CD4-positive, alpha-beta T cell treated with Interleukin-4 for 4 hours (primary cell): ENCODE results near the gene ATP10A.

Experiments used
- DNase-seq: peaks from one replicate; pipeline ENCODE4 v3.0.0-alpha.2; 2020

The ATP10A gene

GRCh38 chr15:25715536-25716413 lies 147.4 kb downstream of the ATP10A start:
- DNase-seq = no peak

DNA sequence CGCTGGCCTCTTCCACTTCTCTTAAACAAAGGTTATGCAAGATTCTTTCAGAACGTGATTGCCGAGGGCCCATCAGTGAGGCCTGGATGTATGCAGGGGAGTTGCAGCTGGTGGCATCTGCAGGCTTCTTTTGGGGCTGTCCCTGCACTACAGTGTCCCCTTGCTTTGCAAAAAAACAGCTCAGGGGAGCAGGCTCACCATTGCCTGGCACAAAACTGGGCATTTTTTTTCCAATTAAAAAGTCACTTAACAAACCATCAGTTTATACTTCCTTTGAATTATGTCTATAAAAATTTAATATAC lies 148.6 kb downstream of the ATP10A start:
- DNase-seq = no peak

DNA sequence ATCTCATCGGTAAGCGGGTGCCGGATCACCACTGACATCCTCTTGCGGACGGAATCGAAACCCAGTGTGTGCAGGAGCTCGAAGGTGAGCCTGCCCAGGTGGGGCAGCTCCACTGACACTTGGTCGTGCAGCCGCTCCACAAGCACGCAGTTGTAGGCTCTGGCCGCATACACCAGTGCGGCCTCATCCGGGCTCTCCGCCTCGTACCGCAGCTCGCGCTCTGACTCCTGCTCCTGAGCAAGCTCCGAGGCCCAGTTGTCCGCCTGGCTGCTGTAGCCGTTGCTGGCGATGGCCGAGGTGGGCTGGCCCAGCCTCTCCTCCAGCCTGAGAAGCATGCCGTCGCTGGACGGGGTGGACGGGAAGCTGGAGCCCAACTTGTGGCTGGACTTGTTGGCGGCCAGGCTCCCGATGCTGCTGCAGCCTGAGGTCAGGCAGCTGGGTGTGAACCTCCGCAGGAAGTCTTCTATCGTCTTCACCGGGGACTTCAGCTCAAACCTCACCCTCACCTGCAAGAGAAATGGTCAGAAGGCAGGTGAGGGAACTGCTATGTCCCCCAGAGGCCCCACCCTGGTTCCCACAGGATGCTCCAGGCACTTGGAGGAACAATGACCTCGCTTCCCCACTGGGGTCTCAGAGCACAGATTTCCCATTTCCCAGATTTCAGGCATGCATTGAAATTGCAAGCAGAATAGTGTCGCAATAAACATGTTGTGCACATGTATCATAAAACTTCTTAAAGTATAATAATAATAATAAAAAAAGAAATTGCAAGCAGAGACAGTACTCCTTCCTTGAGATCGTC lies 149.2 kb downstream of the ATP10A start:
- DNase-seq = no peak

DNA sequence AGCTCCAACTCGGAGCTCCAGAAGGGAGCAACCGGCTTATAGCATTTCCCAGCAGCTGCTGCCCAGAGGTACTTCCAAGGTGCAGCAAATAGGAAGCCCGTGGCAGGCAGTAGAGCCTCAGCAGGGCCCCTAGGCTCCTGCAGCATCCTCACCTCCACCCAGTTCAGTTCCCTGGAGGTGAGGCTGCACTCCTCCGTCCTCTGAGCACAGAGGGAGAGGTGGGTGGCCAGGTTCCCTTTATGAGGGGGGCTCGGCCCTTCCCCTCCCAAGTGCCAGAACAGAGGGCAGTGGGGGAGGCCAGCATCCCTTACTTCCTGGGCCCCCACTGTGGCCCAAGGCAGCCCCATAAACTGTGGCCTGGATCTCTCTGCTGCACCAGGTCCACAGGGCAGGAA lies 150.2 kb downstream of the ATP10A start:
- no peak for DNase-seq

- DNase-seq = no peak
These were observed 150.8 kb downstream of the ATP10A start for GRCh38 chr15:25712192-25712960.

DNA sequence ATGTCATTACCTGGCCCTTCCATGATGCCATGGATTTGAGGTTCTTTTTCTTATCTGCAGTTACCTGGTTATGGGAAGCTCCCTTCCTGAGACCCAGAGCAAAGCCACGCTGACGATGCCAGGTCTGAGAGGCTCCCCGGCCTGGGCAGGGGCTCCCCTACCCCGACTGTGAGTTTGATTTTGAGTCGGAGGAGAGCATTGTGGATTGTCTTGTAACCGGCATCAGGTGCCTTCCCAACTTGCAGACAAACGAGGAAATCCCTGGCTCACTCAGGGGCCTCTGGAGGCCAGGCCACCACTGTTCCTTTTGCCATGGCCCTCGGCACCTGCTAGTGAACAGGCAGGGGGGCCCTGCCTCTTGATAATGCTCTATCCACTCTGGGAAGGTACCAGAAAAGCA lies 151.4 kb downstream of the ATP10A start:
- no peak for DNase-seq

DNA sequence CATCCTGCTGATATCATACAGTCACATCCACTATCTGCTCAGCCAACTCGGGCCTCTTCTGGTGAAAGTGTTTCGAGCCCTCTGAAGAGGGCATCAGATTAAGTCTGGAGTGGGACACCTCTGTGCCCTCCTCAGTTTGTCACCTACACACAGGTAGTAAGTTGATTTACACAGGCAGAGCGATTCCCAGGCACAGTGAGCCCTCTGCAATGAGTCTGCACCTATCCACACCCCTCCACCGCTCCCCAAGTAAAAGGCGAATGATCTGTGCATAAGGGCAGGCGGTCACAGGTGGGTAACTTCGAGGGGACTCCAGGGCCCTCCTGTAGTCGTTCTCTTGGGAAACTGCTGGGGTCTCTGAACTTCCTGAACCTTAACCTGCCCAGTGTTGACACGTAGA lies 152.0 kb downstream of the ATP10A start:
- no peak for DNase-seq

GRCh38 chr15:25710184-25710583 lies 152.9 kb downstream of the ATP10A start:
- DNase-seq = peak; percentile 2

DNA sequence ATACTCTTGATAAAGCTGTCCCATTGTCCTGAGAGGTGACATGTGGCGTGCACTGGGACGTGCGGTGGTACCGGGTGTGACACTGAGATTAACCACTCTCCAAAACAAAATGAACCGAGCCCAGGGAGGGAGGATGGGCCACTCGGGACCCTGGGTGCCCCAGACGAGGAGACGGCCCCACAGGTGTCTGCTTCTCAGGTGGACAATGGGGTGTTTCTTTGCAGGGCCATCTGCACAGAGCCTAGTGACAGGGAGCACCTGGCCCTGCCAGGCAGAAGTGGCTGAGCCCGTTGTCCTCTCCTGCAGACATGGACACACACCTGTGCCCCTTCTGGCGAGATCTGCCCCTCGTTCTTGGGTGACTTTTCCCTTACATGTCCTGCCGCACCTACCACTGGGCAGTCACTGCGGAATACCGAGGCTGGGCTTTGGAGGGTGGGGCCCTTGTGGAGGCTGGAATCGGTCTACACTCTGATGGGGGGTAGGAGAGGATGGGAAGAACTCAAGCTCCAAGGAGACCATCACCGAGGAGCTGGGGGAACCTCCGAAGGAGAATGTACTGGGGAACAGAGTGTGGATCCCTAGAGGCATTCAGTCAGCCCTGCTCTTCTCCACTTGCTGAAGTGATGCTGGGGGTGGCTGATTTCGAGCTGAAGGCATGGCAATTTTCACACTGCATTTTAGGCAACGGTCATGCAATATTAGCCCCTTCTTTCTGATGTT lies 153.5 kb downstream of the ATP10A start:
- DNase-seq = no peak

- DNase-seq = no peak
These were observed 154.7 kb downstream of the ATP10A start for GRCh38 chr15:25708391-25708790.

DNA sequence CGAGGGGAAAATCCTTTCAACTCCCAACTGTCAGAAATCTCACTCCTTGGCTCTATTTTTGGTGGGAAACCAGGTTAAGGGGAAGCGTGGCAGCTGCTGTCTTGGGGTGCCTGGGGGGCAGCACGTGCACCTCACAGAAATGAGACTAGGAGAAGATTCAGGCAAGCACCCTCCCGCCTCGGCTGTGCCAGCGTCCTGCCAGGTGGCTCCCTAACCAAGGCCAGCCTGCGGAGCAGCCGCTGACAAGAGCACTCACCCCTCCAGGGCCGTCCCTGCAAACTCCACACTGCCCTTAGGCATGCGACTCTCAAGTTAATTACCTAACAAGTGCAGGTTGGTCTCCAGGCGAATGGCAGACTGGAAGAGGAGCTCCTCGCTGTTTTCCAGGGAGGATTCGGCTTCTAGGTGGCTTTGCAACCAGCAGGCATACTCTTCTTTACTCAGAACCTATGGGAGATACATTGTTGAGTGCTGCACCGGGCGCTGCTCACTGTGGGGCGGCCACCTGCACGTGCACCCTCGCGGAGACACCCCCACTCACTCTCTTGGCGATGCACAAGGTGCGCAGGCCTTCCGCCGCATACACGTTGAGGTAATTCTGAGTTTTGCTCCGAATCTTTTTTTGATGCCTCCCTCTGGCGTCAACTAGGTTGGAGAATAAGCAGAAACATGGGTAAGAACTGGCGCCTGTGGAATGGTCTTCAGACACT lies 155.3 kb downstream of the ATP10A start:
- no peak for DNase-seq

DNA sequence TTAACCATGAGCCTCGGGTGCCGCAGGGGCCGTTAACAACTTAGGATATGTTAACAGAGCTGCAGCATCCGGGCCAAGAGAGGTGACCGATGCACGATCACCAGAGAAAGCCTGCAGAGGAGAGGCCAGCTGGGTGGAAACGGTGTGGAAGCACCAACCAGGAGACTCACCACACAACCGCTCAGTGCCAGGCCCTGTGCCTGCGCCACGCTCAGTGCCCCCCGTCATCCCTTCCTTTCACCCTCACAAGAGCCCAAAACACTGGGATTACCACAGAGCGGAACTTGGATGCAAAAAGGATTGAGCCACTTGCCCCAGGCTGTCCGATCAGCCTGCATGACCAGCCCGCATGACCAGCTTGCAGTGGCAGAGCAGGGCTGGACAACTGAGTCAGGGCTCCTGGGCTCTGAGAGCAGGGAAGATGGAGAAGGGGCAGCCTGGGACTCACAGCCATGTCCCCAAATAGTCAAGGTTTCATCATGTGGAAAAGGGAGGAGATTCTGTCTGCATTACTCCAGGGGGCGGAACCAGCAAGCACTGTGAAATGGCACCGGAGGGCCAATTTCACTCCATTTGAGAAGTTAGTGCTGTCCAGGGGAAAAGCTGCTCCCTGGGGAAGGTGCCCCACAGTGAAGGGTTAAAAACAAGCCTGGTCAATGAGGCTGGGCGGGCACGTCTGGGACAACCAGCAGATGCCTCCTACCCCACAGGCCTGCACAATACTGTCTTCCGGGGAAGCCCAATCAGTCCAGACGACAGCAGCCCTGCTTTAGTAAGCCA lies 156.8 kb downstream of the ATP10A start:
- DNase-seq = no peak

DNA sequence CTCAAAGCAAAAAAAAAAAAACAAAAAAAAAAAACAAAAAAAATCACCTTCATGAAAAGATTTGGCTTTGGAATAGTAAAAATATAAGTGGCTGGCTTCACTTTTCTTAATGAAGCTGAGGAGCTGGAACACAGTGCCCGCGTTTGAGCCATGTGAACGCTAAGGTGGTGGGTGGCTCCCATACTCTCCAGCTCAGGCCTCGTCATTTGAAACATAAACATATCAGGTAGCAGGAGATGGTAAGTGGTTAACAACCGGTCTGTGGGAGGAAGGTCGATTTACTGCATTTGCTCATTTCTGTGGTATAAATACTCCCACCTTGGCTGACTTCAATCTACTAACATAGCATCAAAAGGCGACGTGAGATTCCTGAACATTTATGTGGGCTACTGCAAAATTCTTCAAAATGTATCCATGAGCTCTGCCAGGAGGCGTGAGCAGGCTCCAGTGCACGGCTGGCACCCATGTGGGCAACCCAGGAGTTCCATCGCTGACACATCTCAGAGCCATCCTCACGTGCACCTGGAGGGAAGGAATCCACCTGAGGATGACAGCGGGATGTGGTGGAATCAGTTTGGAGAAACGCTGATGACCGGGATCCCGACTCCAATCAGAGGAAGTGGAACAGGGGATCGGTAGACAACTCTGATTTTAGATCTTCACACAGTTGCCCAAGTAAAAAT lies 157.6 kb downstream of the ATP10A start:
- DNase-seq = no peak

DNA sequence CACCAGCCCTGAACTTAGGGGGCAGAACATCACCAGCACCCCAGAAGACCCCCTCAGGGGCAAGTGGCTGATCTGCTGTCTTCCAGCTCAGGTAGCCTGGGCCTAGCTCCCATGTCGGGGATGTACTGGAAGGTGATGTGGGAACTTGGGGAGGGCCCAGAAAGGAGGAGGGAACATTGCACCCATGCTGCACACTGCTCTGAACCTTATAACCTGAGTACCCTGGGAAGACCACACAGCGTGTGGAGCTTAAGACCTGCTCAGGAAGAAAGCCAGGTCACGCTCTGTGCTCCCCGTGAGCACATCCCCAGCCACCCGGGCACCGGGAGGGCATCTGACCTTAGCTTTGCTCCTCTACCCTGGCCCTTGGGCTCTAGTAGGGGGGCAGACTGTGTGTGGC lies 159.4 kb downstream of the ATP10A start:
- DNase-seq = no peak

GRCh38 chr15:25701721-25702465 lies 161.2 kb downstream of the ATP10A start:
- DNase-seq = no peak

DNA sequence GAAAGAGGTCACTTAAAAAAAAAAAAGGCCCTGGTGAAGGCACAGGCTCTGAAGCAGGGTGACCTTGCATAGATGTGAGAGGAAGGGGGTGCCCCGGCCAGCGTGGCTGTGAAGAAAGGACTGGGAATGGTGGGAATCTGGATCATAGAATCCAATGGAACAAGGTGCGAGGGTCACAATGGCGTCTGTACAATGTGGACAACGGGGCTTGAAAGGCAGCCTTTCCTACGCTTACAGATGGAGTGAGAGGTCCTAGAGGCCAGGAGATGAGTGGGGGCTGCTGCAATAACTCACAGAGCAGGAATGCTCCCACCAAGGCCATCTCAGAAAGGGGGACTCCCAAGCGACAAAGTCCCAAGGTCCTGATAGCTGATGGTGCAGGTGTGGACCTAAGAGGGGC lies 162.2 kb downstream of the ATP10A start:
- DNase-seq = no peak

DNA sequence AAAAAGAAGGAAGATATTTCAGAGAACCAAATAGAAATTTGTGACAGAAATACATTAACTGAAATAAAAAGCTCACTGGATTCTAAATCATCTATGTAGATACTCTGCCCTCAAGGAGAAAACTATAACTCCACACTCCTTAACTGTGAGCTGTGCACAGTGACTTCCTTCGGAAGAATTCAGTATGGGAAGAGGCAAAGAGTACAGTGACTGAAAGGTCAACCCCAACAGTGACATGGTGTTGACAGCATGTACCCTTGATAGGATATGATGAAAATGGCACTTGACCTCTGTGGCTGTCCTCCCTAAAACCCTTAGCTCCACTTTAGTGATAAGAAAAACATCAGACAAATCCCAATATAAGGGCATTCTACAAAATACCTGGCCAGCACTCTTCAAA lies 165.5 kb downstream of the ATP10A start:
- no peak for DNase-seq

- no peak for DNase-seq
These were observed 167.0 kb downstream of the ATP10A start for GRCh38 chr15:25695875-25696760.

DNA sequence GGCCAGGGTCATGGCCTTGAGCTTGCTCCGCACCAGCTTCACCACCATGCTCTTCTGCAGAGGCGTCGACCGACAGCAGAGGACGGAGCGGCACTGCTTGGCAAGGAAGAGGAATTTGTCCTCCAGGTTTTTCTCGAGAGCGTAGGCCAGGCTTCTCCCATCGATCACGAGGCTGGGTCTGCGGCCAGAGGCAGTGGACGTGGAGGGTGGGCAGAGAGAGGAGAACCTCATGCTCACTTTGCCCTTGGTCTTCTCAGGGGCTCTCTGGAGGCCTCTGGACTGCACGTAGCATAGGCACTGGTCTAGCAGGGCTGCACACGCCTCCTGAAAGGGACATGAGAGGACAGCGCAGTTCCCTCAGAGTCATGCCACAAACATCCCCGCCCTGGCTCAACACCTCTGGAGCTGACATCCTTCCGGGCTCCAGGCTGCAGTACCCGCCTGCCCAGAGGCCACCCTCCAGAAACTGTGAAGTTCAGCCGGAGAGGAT lies 168.3 kb downstream of the ATP10A start:
- DNase-seq = no peak
